Peyer's patch (tissue), 4 donors: Measurements from ENCODE around the gene GGT1. TPM values are rescaled to one million over a fixed set of nuclear protein-coding genes. Genes with fewer than 3 reads are reported as not detected.
"Not testable (repeated sequence)": the region's sequence is repeated elsewhere in the genome, so short reads cannot be mapped to it uniquely, and the experiment has no call there.

Source experiments
- DNase-seq, 3 donors: peaks; one replicate each; pipeline ENCODE4 v3.0.0-alpha.2; 2017 to 2019
- H3K27ac ChIP-seq, 4 donors: fragments of 200-600 bp; sonication (generic); one replicate each; pipeline ENCODE4 v1.5.1; 2016 to 2019
- H3K27me3 ChIP-seq, 2 donors: fragments of 200-600 bp; sonication (generic); one replicate each; pipeline ENCODE4 v1.5.1; 2019
- H3K36me3 ChIP-seq, 3 donors: fragments of 200-600 bp; sonication (generic); one replicate each; pipeline ENCODE4 v1.5.1; 2016 to 2019
- H3K4me1 ChIP-seq, 4 donors: fragments of 200-600 bp; sonication (generic); one replicate each; pipeline ENCODE4 v1.5.1; 2016 to 2019
- H3K4me3 ChIP-seq, 4 donors: fragments of 200-600 bp; sonication (generic); 1 replicate in 3 of 4; 2 replicates in 1 of 4; pipeline ENCODE4 v1.5.1; 2016 to 2019; ENCODE audit warnings: mild to moderate bottlenecking in 1 of 4
- H3K9me3 ChIP-seq, 4 donors: fragments of 200-600 bp; sonication (generic); one replicate each; pipeline ENCODE4 v1.5.1; 2016 to 2019; ENCODE audit warnings: mild to moderate bottlenecking in 1 of 4
- total RNA-seq, 4 donors: library from RNA; depleted of rRNA; stranded (reverse); fragments of >200 nt; gene quantifications; one replicate each; pipeline ENCODE4 v1.1.0, GENCODE V29; 2016
- TF ChIP-seq, protein P1 (sequence below), 6 experiments: fragments of 450-650 bp in 4 of 6; fragments of 200-600 bp in 2 of 6; sonication (generic) in 1 of 6; IDR thresholded peaks; one replicate each; pipeline ENCODE4 v1.5.1; 2017 to 2019; ENCODE audit warnings: antibody characterized with exemption in 6 of 6, mild to moderate bottlenecking in 3 of 6, moderate library complexity in 1 of 6

The GGT1 gene
- total RNA-seq, 4 donors from 2014 or later: 63.5 to 370 (median 238) TPM

DNA sequence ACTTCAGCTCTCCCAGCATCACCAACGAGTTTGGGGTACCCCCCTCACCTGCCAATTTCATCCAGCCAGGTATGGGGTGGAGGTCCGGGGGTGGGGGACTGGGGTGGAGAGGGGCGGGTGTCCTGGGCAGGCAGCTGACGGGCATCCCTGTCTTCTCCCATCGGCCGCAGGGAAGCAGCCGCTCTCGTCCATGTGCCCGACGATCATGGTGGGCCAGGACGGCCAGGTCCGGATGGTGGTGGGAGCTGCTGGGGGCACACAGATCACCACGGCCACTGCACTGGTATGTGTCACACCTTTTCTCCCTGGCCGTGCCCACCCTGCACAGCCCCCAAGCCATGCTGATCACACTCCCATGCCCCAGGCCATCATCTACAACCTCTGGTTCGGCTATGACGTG is 24.9 kb downstream of the GGT1 start:
- not testable (repeated sequence) for H3K4me1 ChIP-seq, H3K27me3 ChIP-seq, H3K9me3 ChIP-seq, H3K36me3 ChIP-seq, H3K27ac ChIP-seq, DNase-seq, H3K4me3 ChIP-seq

DNA sequence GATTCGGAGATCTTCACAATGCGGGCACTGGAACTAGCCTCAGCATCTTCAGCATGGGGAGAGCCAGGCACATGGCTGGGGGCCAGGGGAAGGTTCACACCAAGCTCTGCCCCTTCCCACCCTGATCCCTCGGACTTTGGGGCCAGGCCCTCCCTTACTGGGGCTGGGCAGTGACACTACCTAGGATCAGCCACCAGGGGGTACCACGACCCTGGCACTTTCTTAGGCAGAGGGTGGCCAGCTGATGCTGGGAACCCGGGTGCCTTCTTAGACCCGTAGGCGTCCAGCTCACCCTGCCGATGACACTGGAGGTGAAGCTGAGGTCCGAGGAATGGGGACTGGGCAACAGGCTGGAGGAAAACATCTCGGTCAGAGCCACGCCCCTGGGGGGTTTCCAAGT is 26.1 kb downstream of the GGT1 start:
- not testable (repeated sequence) for H3K36me3 ChIP-seq, H3K4me3 ChIP-seq, H3K4me1 ChIP-seq, H3K9me3 ChIP-seq, H3K27ac ChIP-seq, H3K27me3 ChIP-seq, DNase-seq
- TF ChIP-seq, protein P1, sequence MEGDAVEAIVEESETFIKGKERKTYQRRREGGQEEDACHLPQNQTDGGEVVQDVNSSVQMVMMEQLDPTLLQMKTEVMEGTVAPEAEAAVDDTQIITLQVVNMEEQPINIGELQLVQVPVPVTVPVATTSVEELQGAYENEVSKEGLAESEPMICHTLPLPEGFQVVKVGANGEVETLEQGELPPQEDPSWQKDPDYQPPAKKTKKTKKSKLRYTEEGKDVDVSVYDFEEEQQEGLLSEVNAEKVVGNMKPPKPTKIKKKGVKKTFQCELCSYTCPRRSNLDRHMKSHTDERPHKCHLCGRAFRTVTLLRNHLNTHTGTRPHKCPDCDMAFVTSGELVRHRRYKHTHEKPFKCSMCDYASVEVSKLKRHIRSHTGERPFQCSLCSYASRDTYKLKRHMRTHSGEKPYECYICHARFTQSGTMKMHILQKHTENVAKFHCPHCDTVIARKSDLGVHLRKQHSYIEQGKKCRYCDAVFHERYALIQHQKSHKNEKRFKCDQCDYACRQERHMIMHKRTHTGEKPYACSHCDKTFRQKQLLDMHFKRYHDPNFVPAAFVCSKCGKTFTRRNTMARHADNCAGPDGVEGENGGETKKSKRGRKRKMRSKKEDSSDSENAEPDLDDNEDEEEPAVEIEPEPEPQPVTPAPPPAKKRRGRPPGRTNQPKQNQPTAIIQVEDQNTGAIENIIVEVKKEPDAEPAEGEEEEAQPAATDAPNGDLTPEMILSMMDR (IDR thresholded peaks at IDR 0.05): peak in 4 of 6 experiments; percentile 34 to 54 (median 50)

DNA sequence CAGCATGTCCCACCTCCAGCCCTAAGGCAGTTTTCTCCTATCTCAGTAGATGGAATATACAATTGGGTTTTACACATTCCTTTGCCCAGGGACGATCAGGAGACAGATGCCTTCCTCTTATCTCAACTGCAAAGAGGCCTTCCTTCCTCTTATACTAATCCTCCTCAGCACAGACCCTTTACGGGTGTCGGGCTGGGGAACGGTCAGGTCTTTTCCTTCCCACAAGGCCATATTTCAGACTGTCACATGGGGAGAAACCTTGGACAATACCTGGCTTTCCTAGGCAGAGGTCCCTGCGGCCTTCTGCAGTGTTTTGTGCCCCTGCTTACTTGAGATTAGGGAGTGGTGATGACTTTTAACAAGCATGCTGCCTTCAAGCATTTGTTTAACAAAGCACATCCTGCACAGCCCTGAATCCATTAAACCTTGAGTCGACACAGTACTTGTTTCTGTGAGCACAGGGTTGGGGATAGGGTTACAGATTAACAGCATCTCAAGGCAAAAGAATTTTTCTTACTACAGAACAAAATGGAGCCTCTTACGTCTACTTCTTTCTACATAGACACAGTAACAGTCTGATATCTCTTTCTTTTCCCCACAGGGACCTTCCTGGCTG is 27.9 kb downstream of the GGT1 start:
- not testable (repeated sequence) for H3K4me3 ChIP-seq, DNase-seq, H3K9me3 ChIP-seq, H3K36me3 ChIP-seq, H3K27me3 ChIP-seq, H3K4me1 ChIP-seq
- H3K27ac ChIP-seq: peak overlapping the region in 2 of 4 donors; percentile 25 to 26

DNA sequence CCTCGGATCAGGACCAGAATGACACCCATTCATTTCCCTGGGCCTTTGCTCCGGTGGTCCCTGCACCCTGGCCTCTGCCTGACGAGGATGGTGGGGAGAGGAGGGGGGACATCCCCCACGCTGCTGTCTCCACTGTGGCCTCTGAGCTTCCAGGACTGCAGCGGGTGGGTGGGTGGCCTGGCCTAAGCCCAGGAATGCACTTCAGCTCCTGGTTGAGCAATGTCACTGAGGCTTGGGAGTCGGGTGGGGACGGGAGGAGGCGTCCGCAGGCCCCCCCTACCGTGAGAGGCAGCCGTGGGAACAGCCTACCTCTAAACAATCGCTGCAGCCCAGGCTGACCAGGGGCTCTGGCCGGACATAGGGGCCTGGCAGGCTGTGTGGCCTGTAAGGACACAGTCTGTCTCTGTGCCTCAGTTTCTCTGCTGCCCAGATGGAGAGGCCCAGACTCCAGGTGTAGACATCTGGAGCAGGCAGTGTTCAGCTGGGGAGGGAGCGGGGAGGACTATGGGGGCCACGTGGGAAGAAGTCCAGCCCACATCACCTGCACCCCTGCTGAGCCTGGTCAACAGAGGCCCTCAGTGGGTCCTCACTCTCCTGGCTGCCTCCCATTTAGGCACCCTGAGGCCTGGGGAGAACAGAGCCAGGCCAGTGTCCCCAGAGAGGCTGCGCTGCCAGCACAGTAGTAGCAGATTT is 28.6 kb downstream of the GGT1 start:
- H3K4me3 ChIP-seq: not testable (repeated sequence)
- peak overlapping the region in 2 of 4 donors; percentile 25 to 26 for H3K27ac ChIP-seq

DNA sequence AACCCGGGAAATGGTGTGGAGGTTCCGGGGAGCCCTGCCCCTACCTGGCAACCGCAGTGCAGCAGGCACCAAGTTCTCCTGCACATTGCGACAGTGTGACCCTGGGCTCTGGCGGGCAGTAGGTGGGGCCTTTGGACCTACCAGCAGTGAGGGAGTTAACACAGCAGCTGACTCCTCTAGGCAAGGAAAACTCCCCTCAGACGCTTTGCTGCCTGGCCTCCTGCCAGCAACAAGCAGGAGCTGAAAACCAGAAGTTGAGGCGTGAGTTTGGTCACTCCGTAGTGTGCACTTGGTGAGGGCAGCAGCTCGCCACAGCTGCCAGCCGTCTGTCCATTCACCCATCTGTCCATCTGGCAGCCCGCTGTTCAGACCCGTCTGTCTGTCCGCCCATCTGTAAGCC is 29.6 kb downstream of the GGT1 start:
- H3K36me3 ChIP-seq, H3K4me1 ChIP-seq, H3K27ac ChIP-seq, H3K27me3 ChIP-seq, H3K9me3 ChIP-seq, H3K4me3 ChIP-seq, DNase-seq: not testable (repeated sequence)

More for the DNA sequence above, 28.6 kb downstream of the GGT1 start:
- H3K4me1 ChIP-seq, DNase-seq, H3K36me3 ChIP-seq, H3K9me3 ChIP-seq, H3K27me3 ChIP-seq: not testable (repeated sequence)

DNA sequence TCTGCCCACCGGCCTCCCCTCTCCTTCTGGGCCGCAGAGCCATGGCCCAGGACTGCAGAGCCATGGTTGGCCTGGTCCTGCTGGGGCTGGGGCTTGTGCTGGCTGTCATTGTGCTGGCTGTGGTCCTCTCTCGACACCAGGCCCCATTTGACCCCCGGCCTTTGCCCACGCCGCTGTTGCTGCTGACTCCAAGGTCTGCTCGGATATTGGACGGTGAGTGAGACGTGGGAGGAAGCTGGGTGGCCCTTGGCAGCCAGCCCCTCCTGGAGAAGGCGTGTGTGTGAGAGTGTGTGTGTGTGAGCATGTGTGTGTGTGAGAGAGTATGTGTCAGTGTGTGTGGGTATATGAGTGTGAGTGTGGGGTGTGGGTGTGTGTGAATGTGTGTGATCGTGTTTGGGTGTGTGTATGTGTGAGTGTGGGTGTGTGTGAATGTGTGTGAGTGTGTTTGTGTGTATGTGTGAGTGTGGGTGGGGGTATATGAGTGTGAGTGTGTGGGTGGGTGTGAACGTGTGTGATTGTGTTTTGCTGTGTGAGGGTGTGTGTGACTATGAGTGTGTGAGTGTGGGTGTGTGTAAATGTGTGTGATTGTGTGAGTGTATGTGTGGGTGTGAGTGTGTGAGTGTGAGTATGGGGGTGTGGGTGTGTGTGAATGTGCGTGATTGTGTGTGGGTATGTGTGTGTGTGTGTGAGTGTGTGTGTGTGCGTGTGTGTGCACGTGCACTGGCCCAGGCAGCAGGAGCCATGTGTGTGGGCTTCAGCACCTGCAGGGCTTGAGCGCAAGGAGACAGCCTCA is 30.4 kb downstream of the GGT1 start:
- H3K27ac ChIP-seq, DNase-seq: not testable (repeated sequence)

DNA sequence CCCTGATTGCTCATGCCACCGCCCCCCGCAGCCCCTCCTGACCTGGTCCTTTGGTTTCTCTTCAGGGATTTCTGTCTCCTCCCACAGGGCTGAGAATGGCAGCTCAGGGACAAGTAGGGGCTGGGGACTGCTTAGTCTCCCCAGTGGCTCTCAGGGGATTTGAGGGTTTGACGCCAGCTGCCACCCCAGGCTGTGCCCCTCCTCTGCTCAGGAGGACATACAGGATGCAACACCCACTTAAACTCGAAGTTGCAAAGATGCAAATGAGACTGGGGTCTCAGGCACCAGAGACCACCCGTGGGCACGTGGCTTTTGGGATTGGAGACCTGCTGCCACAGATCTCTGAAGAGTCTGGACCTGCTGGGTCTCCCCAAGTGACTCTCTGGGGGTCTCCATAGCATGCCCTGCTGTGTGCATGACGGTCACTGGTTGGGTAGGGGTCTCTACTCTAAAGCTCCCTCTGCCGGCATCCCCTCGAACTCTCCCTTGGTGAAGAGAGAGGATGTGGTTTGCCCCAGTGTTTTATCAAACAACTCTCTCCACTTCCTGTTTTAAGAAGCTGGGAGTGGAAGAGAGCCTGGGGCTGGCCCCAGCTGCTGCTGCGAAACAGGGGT is 31.9 kb downstream of the GGT1 start:
- H3K27ac ChIP-seq, H3K36me3 ChIP-seq, H3K9me3 ChIP-seq, H3K4me3 ChIP-seq, H3K4me1 ChIP-seq, H3K27me3 ChIP-seq: not testable (repeated sequence)
- TF ChIP-seq, protein P1 (IDR thresholded peaks at IDR 0.05): peak in 1 of 6 experiments; percentile 17
- peak in 1 of 3 donors; percentile 20 for DNase-seq

More for the DNA sequence above, 30.4 kb downstream of the GGT1 start:
- not testable (repeated sequence) for H3K9me3 ChIP-seq, H3K4me3 ChIP-seq, H3K27me3 ChIP-seq, H3K36me3 ChIP-seq, H3K4me1 ChIP-seq

DNA sequence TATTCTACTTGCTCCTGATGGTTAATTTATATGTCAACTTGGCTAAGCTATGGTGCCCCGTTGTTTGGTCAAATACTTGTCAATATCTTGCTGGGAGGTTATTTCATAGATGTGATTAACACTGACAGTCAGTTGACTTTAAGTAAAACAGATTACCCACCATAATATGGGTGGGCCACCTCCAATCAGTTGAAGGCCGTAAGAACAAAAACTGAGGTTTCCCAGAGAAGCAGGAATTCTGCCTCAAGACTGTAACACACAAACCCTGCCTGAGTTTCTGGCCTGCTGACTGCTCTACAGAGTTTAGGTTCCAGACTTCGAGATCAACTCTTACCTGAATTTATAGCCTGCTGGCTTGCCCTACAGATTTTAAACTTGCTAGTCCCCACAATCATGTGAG is 33.5 kb downstream of the GGT1 start:
- H3K27me3 ChIP-seq, H3K9me3 ChIP-seq, H3K4me1 ChIP-seq, H3K4me3 ChIP-seq, H3K36me3 ChIP-seq, DNase-seq, H3K27ac ChIP-seq: not testable (repeated sequence)

DNA sequence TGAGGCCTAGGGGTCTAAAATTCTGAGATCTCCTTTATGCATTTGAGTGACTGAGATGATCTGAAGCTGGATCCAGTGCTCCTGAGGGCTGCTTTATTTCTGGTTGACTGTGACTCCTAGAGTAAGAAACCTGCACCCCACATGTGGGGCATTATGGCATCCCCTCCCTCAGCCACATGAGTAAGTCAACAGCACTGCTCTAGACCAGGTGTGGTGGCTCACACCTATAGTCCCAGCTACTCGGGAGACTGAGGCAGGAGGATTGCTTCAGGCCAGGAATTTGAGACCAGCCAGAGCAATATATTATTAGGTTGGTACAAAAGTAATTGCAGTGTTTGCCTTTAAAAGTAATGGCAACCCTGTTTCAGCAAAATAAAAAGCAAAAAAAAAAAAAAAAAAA is 39.3 kb downstream of the GGT1 start:
- H3K27me3 ChIP-seq, H3K36me3 ChIP-seq, DNase-seq, H3K9me3 ChIP-seq, H3K4me3 ChIP-seq, H3K27ac ChIP-seq, H3K4me1 ChIP-seq: not testable (repeated sequence)

DNA sequence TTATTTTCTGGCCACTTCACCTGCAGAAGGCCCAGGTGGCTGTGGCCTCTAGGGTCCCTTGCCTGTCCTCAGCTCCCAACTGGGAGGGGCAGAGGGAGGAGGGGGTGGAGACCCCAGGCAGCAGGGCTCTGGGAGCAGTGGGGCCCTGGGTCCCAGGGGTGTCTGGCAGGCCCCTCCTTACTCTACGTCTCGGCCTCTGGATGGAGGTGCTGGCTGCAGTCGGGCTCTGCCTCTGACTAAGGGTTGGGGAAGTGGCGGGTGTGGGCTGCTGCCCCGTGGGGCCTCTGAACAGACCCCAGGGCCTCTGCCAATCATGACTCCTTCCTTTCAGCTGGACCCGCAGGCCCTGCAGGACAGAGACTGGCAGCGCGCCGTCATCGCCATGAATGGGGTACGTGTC is 41.4 kb downstream of the GGT1 start:
- H3K27ac ChIP-seq, H3K4me3 ChIP-seq, DNase-seq, H3K4me1 ChIP-seq, H3K9me3 ChIP-seq, H3K27me3 ChIP-seq, H3K36me3 ChIP-seq: not testable (repeated sequence)

DNA sequence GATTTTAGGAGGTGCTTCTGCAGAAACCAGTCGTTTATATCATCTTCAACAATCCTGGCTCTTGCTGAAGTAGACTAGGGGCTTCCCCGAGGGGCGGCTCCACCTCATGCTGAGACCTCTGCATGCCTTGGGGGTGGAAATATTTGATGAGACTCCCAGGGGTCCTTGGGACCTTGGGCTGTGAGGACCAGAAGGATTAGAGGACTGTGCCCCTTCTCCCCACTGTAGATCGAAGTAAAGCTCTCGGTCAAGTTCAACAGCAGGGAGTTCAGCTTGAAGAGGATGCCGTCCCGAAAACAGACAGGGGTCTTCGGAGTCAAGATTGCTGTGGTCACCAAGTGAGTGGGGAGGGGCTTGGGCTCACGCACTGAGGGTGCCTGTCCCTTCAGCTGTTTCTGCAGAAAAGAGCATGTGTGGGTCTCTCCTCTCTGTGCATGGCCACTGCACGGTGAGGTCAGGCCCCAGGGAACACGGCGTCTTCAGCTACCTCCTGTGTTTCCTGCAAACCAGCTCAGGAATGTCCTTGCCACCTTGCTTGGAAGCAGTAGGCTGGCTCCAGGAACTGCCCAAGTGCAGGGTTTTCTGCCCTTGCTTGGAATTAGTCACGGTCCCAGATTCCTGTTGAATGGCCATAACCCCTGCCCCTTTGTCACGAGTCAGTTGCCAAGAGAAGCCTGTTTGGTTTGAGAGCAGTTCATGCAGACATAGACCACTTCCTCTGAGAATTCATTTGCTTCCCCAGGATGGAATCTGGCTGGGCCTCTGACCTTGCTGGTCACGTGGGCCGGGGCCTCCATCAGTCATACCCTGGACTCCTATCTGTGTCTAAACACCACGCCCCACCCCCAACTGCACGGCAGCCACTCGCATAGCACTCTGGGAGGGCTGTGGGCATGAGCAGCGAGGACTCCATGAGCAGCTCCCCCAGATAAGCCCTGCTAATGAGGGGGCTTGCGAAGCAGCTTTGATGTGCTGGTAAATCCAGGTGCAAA is 42.7 kb downstream of the GGT1 start:
- H3K9me3 ChIP-seq, DNase-seq, H3K4me3 ChIP-seq, H3K4me1 ChIP-seq, H3K27me3 ChIP-seq, H3K27ac ChIP-seq, H3K36me3 ChIP-seq: not testable (repeated sequence)
